HCT116 (cell line): ENCODE measurements around the gene TAAR5. TPM values are rescaled to one million over a fixed set of nuclear protein-coding genes. Genes with fewer than 3 reads are reported as not detected.

Experiments used
- ATAC-seq: fragments of 200-7000 bp; cut with Tn5 transposase; 2 replicates; pipeline ENCODE4 v1.9.1; 2020; ENCODE audit warnings: mild to moderate bottlenecking, moderate library complexity
- BruUV-seq: library from RNA; stranded (reverse); fragments of 400-500 nt; replicated peaks from 2 replicates; lab custom pipeline; 2021; lab: Mats Ljungman, UMichigan
- CTCF ChIA-PET: fragments of 300-600 bp; sonication (Branson Sonifier 250); formaldehyde crosslinking; loops from one replicate; lab custom pipeline; 2021; ENCODE audit warnings: antibody characterized with exemption; lab: Charles Lee
- POLR2A ChIA-PET: fragments of 300-600, 350-600 bp; sonication (Branson Sonifier 250); formaldehyde crosslinking; loops from one replicate; lab custom pipeline; 2021; ENCODE audit warnings: antibody characterized with exemption; lab: Charles Lee
- RAD21 ChIA-PET, 2 experiments: fragments of 300-600 bp; sonication (Branson Sonifier 250); formaldehyde crosslinking; loops; one replicate each; lab custom pipeline; 2023; ENCODE audit warnings: low total read pairs in 2 of 2; ENCODE audit not compliant: uncharacterized antibody in 2 of 2, unreplicated experiment in 2 of 2, low non-redundant PET in 1 of 2; lab: Charles Lee
- DNase-seq: peaks from one replicate; pipeline ENCODE4 v3.0.0-alpha.2; 2010; ENCODE audit warnings: low read depth, low spot score
- H2AFZ ChIP-seq: fragments of 200-600 bp; shearing (Covaris generic), sonication (generic); 2 replicates; pipeline ENCODE4 v1.6.1; 2017; ENCODE audit warnings: low read depth, mixed run types, mixed read lengths, antibody characterized with exemption, low read length; ENCODE audit not compliant: poor library complexity, severe bottlenecking
- H3K27ac ChIP-seq: 2 replicates; pipeline ENCODE4 v1.5.1; 2012; ENCODE audit warnings: low read depth, low read length
- H3K27me3 ChIP-seq: fragments of 200-600 bp; sonication (generic); 2 replicates; pipeline ENCODE4 v1.6.1; 2016; ENCODE audit warnings: mixed run types, low read length, mixed read lengths; ENCODE audit not compliant: insufficient read depth
- H3K36me3 ChIP-seq, 2 experiments: fragments of 200-500 bp in 1 of 2; fragments of 200-600 bp in 1 of 2; sonication (Bioruptor generic) in 1 of 2; sonication (generic) in 1 of 2; 2 replicates each; pipeline versions ENCODE4 v1.5.1 to v1.6.1; 2014 to 2016; ENCODE audit warnings: low read length in 2 of 2, inconsistent platforms in 1 of 2, mixed read lengths in 1 of 2, mixed run types in 1 of 2; ENCODE audit not compliant: insufficient read depth in 2 of 2, control insufficient read depth in 1 of 2
- H3K4me1 ChIP-seq, 2 experiments: fragments of 200-600 bp in 1 of 2; sonication (generic) in 1 of 2; 2 replicates each; pipeline versions ENCODE4 v1.5.1 to v1.6.1; 2012 to 2017; ENCODE audit warnings: low read length in 2 of 2, inconsistent platforms in 1 of 2, mild to moderate bottlenecking in 1 of 2, mixed read lengths in 1 of 2, mixed run types in 1 of 2, moderate library complexity in 1 of 2; ENCODE audit not compliant: insufficient read depth in 2 of 2, control insufficient read depth in 1 of 2
- H3K4me2 ChIP-seq: fragments of 200-600 bp; sonication (generic); 2 replicates; pipeline ENCODE4 v1.6.1; 2017; ENCODE audit warnings: mixed run types, low read length, mixed read lengths
- H3K4me3 ChIP-seq, 2 experiments: fragments of 200-600 bp in 1 of 2; sonication (generic) in 1 of 2; replicated peaks in 1 of 2; 2 replicates each; pipeline ENCODE4 v1.5.1; 2011 to 2016; ENCODE audit warnings: low read length in 2 of 2, control low read depth in 1 of 2, low read depth in 1 of 2, mild to moderate bottlenecking in 1 of 2, mixed read lengths in 1 of 2, mixed run types in 1 of 2
- H3K79me2 ChIP-seq: fragments of 200-600 bp; sonication (generic); 2 replicates; pipeline ENCODE4 v1.6.1; 2017; ENCODE audit warnings: mild to moderate bottlenecking, mixed run types, low read length, moderate library complexity, mixed read lengths; ENCODE audit not compliant: insufficient read depth
- H3K9ac ChIP-seq: fragments of 200-600 bp; sonication (generic); 2 replicates; pipeline ENCODE4 v1.6.1; 2016; ENCODE audit warnings: low read length, mixed read lengths
- H3K9me2 ChIP-seq: fragments of 200-600 bp; sonication (generic), shearing (Covaris generic); 2 replicates; pipeline ENCODE4 v1.6.1; 2017; ENCODE audit warnings: mixed run types, mild to moderate bottlenecking, moderate library complexity; ENCODE audit not compliant: insufficient read depth
- H3K9me3 ChIP-seq, 2 experiments: fragments of 200-500 bp in 1 of 2; fragments of 200-600 bp in 1 of 2; sonication (Bioruptor generic) in 1 of 2; sonication (generic) in 1 of 2; 2 replicates each; pipeline ENCODE4 v1.6.1; 2014 to 2017; ENCODE audit warnings: low read length in 2 of 2, mixed read lengths in 2 of 2, inconsistent platforms in 1 of 2, low read depth in 1 of 2, mild to moderate bottlenecking in 1 of 2, mixed run types in 1 of 2, moderate library complexity in 1 of 2; ENCODE audit not compliant: control insufficient read depth in 1 of 2, insufficient read depth in 1 of 2
- H4K20me1 ChIP-seq: fragments of 200-600 bp; sonication (generic), shearing (Covaris generic); 2 replicates; pipeline ENCODE4 v1.6.1; 2017; ENCODE audit warnings: mixed run types, mild to moderate bottlenecking, moderate library complexity; ENCODE audit not compliant: insufficient read depth
- ATF3 ChIP-seq: IDR thresholded peaks from 2 replicates; pipeline ENCODE4 v1.6.1; 2012
- CEBPB ChIP-seq: IDR thresholded peaks from 2 replicates; pipeline ENCODE4 v1.6.1; 2012; ENCODE audit warnings: low read depth
- ELF1 ChIP-seq: IDR thresholded peaks from 2 replicates; pipeline ENCODE4 v1.6.1; 2012; ENCODE audit warnings: low read depth, borderline replicate concordance
- EZH2 ChIP-seq: fragments of 200-600 bp; sonication (generic); IDR thresholded peaks from 2 replicates; pipeline ENCODE4 v1.6.1; 2017; ENCODE audit warnings: antibody characterized with exemption, mixed run types
- MAX ChIP-seq: IDR thresholded peaks from 2 replicates; pipeline ENCODE4 v1.6.1; 2012
- POLR2AphosphoS5 ChIP-seq: IDR thresholded peaks from 2 replicates; pipeline ENCODE4 v1.6.1; 2011; ENCODE audit warnings: mild to moderate bottlenecking, low read depth, low read length, moderate library complexity
- RAD21 ChIP-seq: IDR thresholded peaks from 2 replicates; pipeline ENCODE4 v1.6.1; 2012; ENCODE audit warnings: low read depth, mild to moderate bottlenecking
- TCF7L2 ChIP-seq: IDR thresholded peaks from 2 replicates; pipeline ENCODE4 v1.7.0; 2011; ENCODE audit warnings: borderline replicate concordance, inconsistent platforms; ENCODE audit not compliant: insufficient read depth, insufficient read length; ENCODE audit errors: extremely low read depth
- ZBTB33 ChIP-seq: IDR thresholded peaks from 2 replicates; pipeline ENCODE4 v1.6.1; 2011; ENCODE audit warnings: mild to moderate bottlenecking, low read length, moderate library complexity; ENCODE audit not compliant: insufficient replicate concordance; ENCODE audit errors: extremely low read depth
- intact Hi-C: fragments of 100-400 bp; cut with micrococcal nuclease; formaldehyde crosslinking; loops from 2 replicates; pipeline ENCODE4 v1.10.0; 2022
- total RNA-seq: library from RNA; stranded (reverse); gene quantifications from one replicate; pipeline ENCODE4 v1.2.1, GENCODE V29; 2021; ENCODE audit not compliant: unreplicated experiment

The TAAR5 gene
- total RNA-seq, 1 experiment from 2014 or later = not detected

DNA sequence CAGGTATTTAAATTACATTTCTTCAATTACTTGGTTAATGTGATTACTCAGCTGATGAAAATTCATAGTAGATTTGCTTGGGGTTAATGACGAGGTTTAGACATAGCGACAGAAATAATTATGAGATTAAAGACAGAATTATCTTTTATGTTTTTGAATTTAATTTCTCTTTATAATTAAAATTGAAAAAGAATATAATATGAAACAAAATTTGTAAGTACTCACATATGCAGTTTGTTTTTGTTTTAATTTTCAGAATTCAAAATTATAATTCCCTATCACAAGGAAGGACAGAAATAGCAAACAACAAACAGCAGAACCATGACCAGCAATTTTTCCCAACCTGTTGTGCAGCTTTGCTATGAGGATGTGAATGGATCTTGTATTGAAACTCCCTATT is 37.2 kb downstream of the TAAR5 start, which contains the start of gene TAAR8 (continued):
- no peak for TF ChIP-seq POLR2AphosphoS5
- TF ChIP-seq, all 23 proteins: peak for 0

DNA sequence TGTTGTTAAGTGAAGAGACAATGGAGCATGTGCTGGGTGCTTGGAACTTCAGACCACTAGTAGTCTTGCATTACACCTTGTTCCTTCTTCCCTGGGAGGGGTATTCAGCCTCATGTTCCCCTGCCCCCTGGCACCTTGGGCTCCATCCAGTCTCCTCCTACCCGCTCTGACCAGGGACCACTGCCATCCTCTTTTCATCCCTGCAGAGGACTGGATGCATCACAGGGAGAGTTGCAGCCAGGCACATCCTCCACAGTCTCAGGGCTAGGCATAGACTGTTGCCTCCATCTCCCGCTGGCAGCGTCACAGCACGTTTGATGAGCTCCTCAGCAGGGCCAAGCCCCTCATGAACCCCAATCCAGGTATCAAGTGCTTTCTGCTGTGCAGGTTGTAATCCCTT is 38.3 kb downstream of the TAAR5 start:
- ChIA-PET POLR2A (no interaction called here), CTCF (no interaction called here)
- Histone ChIP-seq H3K36me3 (no peaks in the 10 kb centered on the region), H3K27ac (no peak overlapping the region), H3K9me2 (no peaks in the 10 kb centered on the region), H3K79me2 (no peaks in the 10 kb centered on the region), H2AFZ (no peak overlapping the region), H3K4me1 (no peaks in the 10 kb centered on the region), H3K9ac (no peak overlapping the region), H3K9me3 (no peaks in the 10 kb centered on the region), H3K4me3 (no peak overlapping the region), H3K27me3 (no peaks in the 10 kb centered on the region), H4K20me1 (no peaks in the 10 kb centered on the region)
- intact Hi-C loops = no loop called here
- BruUV-seq = no TSS peak
- no peak for ATAC-seq
- TF ChIP-seq RAD21 = no peak
- TF ChIP-seq TCF7L2 = no peak
- no peak for TF ChIP-seq ELF1
- TF ChIP-seq EZH2 = no peak
- no peak for TF ChIP-seq ZBTB33
- no peak for TF ChIP-seq ATF3
- TF ChIP-seq CEBPB = no peak
- no peak for TF ChIP-seq MAX
- TF ChIP-seq, all 23 proteins: peak for 0
- H3K4me2 ChIP-seq = no peak overlapping the region
- no peak for DNase-seq
- RAD21 ChIA-PET = no interaction called here
